ENCODE measurements around the gene TYMP. TPM values are rescaled to one million over a fixed set of nuclear protein-coding genes. Genes with fewer than 3 reads are reported as not detected.

Gene TYMP
- total and polyA plus RNA-seq, 10 of the 15 experiments (the other 5 are each of a cell fraction or from before 2014, with no cell fraction given), result 0.42 to 57.8 (median 24.6) TPM

- TF ChIP-seq ETV6 (conservative IDR thresholded peaks at IDR 0.05 in 1 of 2, IDR thresholded peaks at IDR 0.05 in 1 of 2; ENCODE audit: borderline replicate concordance in 1 of 2, low read depth in 1 of 2) (no peak), BCLAF1 (IDR thresholded peaks at IDR 0.05) (no peak), CBFB (IDR thresholded peaks at IDR 0.05; ENCODE audit: low read depth) (no peak), NR2C1 (IDR thresholded peaks at IDR 0.05) (no peak), TCF3 (IDR thresholded peaks at IDR 0.05; ENCODE audit: borderline replicate concordance, insufficient read depth, low read depth, low read length) (no peak), POLR2AphosphoS2 (IDR thresholded peaks at IDR 0.05; ENCODE audit: low read depth, low read length) (no peak)
Measured at GRCh38 chr22:50500452-50500851, 29.4 kb downstream of the TYMP start (continued).

GRCh38 chr22:50498322-50498890 is 31.4 kb downstream of the TYMP start:
- in situ Hi-C loops (cut with MboI) (loop anchor here (10.0 kb wide), 1 partner anchor 244 kb away; the partner anchor contains the start of gene HDAC10), intact Hi-C loops (cut with micrococcal nuclease; ENCODE audit: unreplicated experiment) (loop anchor here (2.0 to 5.0 kb wide), 2 partner anchors 42 to 246 kb away; partner anchors contain the start of gene HDAC10)
- H3K36me3 ChIP-seq (ENCODE audit: control insufficient read depth in 2 of 2, insufficient read depth in 2 of 2, low read length in 1 of 2), result peaks cover 0 to under 1% of the 10 kb centered on the region in 2 experiments; a peak in 2 of 4 replicates
- RAD21 ChIA-PET (ENCODE audit: unreplicated experiment), result interaction anchor here (0.8 to 3.0 kb wide), 8 partner anchors 9 to 257 kb away, joined by 3 to 16 read pairs (median 5); partner anchors contain the start of genes HDAC10, LMF2, NCAPH2 and SCO2
- FAIRE-seq, result peak; percentile 38
- no peak overlapping the region for H3K27ac ChIP-seq (ENCODE audit: control insufficient read depth, insufficient read depth)
- H3K9ac ChIP-seq (ENCODE audit: control insufficient read depth, insufficient read depth, low read length), result no peak overlapping the region
- CTCF ChIA-PET, result interaction anchor here (0.7 to 4.8 kb wide), 28 partner anchors 10 to 259 kb away, joined by 3 to 29 read pairs (median 5); partner anchors contain the start of genes HDAC10, LMF2, MIOX and NCAPH2
- H3K79me2 ChIP-seq (ENCODE audit: control insufficient read depth, insufficient read depth, low read length), result no peaks in the 10 kb centered on the region
- H3K27me3 ChIP-seq (replicated peaks in 1 of 2; ENCODE audit: control insufficient read depth in 2 of 2, insufficient read depth in 2 of 2, low read length in 1 of 2), result no peaks in the 10 kb centered on the region
- peak; percentile 96 for ATAC-seq
- BruUV-seq (replicated peaks), result no TSS peak
- 49% methylated on average over 13 of the region's 13 CpGs for WGBS (ENCODE audit: insufficient coverage, insufficient replicate concordance, low lambda C conversion rate, missing lambda C conversion rate)
- no peaks in the 10 kb centered on the region for H4K20me1 ChIP-seq (ENCODE audit: control insufficient read depth, insufficient read depth)
- no peaks in the 10 kb centered on the region for H3K9me3 ChIP-seq (replicated peaks; ENCODE audit: control insufficient read depth, insufficient read depth, low read length)
- H2AFZ ChIP-seq (ENCODE audit: control insufficient read depth, low read depth, low read length), result no peak overlapping the region
- SMC1A ChIA-PET (ENCODE audit: uncharacterized antibody, unreplicated experiment), result interaction anchor here (0.9 to 2.1 kb wide), 6 partner anchors 9 to 259 kb away, joined by 3 to 8 read pairs (median 4); partner anchors contain the start of genes LMF2, NCAPH2 and TUBGCP6
- DNase-seq (ENCODE audit: low read depth, low spot score), result no peak
- H3K4me1 ChIP-seq (ENCODE audit: control insufficient read depth, insufficient read depth, low read length), result no peaks in the 10 kb centered on the region
- no peak overlapping the region for H3K4me3 ChIP-seq
- no peak overlapping the region for H3K4me2 ChIP-seq (ENCODE audit: control insufficient read depth, insufficient read depth)
- POLR2A ChIA-PET, result interaction anchor here (1.4 kb wide), 1 partner anchor 27 kb away, joined by 4 read pairs; the partner anchor contains the start of gene SCO2
- TF ChIP-seq RAD21 (IDR thresholded peaks at IDR 0.05; ENCODE audit: insufficient read depth, low read depth, low read length) (peak; percentile 82), REST (IDR thresholded peaks at IDR 0.05; ENCODE audit: low read depth, low read length) (peak; percentile 66; the same call in 1 of the 2 replicates), ZNF274 (IDR thresholded peaks at IDR 0.05; ENCODE audit: insufficient read depth, insufficient read length) (no peak), SMC3 (IDR thresholded peaks at IDR 0.05; ENCODE audit: borderline replicate concordance, low read length) (peak; percentile 78), CTCF (IDR thresholded peaks at IDR 0.05 in 2 of 3, conservative IDR thresholded peaks at IDR 0.05 in 1 of 3; ENCODE audit: control insufficient read depth in 2 of 3, extremely low read depth in 1 of 3, insufficient read depth in 1 of 3, low read depth in 3 of 3, low read length in 3 of 3) (peak; percentile 70 to 79 (median 71)), RB1 (IDR thresholded peaks at IDR 0.05; ENCODE audit: borderline replicate concordance) (peak; percentile 61; the same call in 1 of the 2 replicates)
